AG09309 (cell line): ENCODE data around the gene KRT13.
A peak's percentile ranks its signal among the peaks of the same experiment; 100 is the strongest.

ENCODE experiments used
- DNase-seq: peaks from one replicate; pipeline ENCODE4 v3.0.0-alpha.2; 2010; ENCODE audit warnings: low read depth
- H3K4me3 ChIP-seq: 2 replicates; pipeline ENCODE4 v1.5.1; 2011; ENCODE audit warnings: mild to moderate bottlenecking, low read depth, low read length, moderate library complexity; ENCODE audit not compliant: control insufficient read depth
- TF ChIP-seq, protein P1 (sequence below): IDR thresholded peaks from 2 replicates; pipeline ENCODE4 v1.5.1; 2011; ENCODE audit warnings: mild to moderate bottlenecking, low read depth, low read length, inconsistent platforms; ENCODE audit not compliant: insufficient read depth, control insufficient read depth; ENCODE audit errors: missing control alignments

The KRT13 gene

DNA sequence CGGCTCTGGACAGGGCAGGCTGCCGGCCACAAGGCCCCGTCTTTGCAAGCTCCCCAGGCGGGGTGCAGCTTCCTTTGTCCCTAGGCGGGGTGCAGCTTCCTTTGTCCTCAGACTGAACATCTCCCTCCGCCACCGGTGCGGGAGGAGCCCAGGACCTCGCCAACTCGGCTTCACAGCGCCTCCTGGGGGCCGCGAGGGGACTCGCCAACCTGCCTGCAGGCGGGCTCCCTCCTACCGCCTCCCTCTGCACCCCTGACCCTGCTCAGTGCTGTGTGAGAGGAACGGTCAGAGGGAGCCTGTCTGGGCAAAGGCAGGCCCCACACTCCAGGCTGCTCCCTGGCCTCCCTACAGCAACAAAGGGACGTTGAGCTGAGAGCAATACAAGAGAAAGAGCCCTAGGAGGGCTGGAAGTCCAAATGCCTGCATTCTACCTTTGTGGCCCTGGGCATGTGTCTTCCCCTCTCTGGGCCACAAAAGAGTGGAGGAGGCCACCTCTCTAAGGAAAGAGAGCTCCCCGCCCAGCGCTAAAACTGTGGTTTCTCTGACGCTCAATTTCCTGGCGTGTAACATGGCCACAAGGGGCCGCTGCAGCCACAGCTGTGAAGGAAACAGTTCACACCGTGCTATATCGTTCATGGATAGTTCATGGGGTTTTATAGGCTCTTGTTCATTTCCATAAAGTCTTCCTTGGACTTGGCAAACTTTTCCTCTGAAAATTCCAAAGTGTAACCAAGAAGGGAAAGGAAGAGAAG, 43.6 kb upstream of the KRT13 start:
- no peak overlapping the region for H3K4me3 ChIP-seq
- peak; percentile 59 for DNase-seq
- TF ChIP-seq, protein P1, sequence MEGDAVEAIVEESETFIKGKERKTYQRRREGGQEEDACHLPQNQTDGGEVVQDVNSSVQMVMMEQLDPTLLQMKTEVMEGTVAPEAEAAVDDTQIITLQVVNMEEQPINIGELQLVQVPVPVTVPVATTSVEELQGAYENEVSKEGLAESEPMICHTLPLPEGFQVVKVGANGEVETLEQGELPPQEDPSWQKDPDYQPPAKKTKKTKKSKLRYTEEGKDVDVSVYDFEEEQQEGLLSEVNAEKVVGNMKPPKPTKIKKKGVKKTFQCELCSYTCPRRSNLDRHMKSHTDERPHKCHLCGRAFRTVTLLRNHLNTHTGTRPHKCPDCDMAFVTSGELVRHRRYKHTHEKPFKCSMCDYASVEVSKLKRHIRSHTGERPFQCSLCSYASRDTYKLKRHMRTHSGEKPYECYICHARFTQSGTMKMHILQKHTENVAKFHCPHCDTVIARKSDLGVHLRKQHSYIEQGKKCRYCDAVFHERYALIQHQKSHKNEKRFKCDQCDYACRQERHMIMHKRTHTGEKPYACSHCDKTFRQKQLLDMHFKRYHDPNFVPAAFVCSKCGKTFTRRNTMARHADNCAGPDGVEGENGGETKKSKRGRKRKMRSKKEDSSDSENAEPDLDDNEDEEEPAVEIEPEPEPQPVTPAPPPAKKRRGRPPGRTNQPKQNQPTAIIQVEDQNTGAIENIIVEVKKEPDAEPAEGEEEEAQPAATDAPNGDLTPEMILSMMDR = peak; percentile 89

DNA sequence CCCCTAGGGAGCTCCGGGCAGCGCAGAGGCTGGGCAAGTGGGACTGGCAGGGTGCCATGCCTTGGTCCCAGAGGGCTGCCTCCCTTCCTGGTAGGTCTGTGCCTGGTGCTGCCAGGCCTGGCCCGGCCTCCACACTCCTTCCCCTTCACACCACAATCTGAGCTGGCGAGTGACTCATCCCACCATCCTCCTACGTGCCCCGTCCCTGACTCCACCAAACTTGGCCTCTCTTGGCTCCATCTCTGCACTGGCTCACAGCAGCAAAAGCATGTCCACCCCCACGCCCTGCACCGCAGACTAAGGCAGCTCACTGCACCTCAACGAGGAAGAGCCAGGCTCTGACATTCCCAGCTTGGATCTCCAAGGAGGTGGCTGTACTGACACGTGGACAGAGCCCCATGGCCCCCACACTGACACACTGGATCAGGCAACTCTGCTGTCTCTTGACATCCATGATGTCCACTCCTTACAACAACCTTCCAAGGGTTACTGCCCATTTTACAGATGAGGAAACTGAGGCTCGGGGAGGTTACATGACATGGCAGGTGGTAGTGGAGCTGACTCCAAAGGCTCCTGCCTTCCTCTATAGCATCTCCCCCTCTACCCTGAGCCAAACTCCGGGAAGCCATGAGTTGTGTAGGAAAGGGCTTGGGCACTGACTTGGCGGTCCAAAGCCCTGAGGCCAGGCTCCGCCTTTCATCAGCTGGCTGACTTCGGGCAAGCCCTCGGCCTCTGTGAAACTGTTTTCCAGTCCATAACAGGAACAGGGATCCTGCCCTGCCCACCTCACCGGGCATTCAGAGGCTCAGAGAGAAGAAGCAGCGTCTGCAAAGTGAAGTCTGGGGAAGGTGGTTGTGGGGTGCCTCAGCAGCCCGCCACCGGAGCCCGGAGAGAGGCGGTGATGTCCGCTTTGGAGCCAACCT, 42.8 kb upstream of the KRT13 start:
- TF ChIP-seq, protein P1 = no peak
- no peak overlapping the region for H3K4me3 ChIP-seq
- peak; percentile 96 for DNase-seq

DNA sequence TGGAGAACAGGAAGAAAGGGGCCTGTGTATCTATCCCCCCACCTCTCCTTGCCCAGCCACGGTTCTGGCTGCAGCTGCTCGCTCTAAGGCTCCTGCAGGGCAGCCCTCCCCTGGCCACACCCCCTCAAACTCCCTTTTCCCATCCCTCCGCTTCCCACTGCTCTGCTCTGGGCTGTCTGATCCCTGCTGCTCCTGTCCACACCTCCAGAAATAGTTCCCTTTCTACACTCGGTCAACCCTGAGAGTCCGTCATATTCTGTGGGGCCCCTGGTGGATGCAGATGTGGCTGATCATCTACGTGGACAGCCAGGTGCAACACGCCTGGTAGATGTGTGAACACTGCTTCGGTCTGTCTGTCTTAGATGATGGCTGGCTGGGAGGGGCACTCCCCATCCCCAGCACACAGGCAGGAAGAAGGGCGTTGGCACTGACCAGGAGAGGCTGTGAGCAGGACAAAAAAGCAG, 42.0 kb upstream of the KRT13 start:
- TF ChIP-seq, protein P1 = no peak
- DNase-seq = no peak

DNA sequence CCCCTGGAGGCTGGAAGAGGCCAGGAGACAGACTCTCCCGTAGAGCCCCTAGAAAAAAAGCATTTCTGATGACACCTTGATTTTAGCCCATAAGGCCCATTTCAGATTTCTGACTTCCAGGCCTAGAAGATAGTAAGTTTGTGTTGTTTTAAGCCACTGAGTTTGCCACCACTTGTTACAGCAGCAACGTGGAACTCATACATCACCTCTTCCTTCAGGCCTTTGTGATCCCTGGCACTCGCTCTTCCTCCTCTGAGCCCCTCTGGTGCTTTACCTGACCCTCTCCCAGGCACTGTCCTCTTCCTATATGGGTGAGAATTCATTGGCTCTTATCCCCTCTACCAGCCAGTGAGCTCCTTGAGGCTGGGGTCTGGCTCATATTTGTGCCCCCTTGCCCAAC, 41.4 kb upstream of the KRT13 start:
- no peak overlapping the region for H3K4me3 ChIP-seq
- DNase-seq = no peak
- TF ChIP-seq, protein P1 = no peak

More for the DNA sequence above, 42.0 kb upstream of the KRT13 start:
- no peak overlapping the region for H3K4me3 ChIP-seq

DNA sequence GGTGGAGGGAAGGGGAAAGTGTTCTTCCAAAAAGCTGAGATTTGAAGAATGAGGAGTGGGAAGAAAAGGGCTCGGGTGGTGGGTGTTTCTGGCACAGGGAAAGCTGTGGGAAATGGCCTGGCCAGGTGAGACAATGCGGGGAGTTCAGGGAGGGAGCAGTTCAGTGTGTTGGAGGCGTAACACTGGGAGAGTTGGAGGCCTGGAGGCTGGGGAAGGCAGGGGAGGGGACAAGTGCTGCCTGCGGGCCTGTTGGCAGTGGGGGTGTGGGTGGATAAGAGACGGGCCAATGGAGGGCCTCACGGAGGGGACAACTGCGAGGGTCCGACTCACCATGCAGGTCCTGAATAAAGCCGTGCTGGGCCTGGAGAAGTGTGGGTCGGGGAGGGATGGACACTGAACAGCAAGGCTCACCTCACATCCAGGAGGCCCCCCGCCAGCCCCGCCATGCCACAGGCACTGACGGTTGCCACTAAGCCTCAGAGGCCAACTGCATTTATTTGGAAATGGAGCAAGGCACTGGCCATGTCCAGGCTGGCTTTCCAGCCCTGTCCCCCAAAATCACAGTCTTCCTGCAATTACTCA, 40.5 kb upstream of the KRT13 start:
- TF ChIP-seq, protein P1 = no peak
- H3K4me3 ChIP-seq = no peak overlapping the region
- no peak for DNase-seq

DNA sequence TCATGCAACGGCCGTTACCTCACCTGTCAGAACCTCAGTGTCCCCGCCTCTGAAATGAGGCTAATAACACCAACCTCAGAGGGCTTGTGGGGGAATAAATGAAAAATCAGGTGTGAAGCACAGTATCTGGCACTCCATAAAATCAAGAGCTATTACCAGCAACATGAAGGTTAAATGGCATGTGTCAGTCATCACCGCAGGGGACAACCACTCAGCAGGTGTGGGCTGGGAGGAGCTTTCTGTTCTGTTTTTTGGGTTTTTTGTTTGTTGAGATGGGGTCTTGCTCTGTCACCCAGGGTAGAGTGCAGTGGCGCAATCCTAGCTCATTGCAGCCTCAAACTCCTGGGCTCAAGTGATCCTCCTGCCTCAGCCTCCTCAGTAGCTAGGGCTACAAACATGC, 39.5 kb upstream of the KRT13 start:
- TF ChIP-seq, protein P1 = no peak
- H3K4me3 ChIP-seq = no peak overlapping the region
- no peak for DNase-seq
